Heart left ventricle (tissue), 16 donors: ENCODE data around the gene ACD. TPM values are rescaled to one million over a fixed set of nuclear protein-coding genes. Genes with fewer than 3 reads are reported as not detected.

Experiments
- ATAC-seq, 4 donors: fragments of 200-7000 bp; cut with Tn5 transposase; one replicate each; pipeline ENCODE4 v1.9.1; 2020 to 2022; ENCODE audit warnings: moderate library complexity in 4 of 4, mild to moderate bottlenecking in 3 of 4, moderate number of reproducible peaks in 1 of 4
- DNase-seq, 5 donors: peaks; one replicate each; pipeline ENCODE4 v3.0.0-alpha.2; 2020
- H3K27ac ChIP-seq, 12 donors: fragments of 200-600 bp; sonication (generic) in 4 of 12; one replicate each; pipeline versions ENCODE4 v1.5.0 to v1.8.0; 2016 to 2022; ENCODE audit warnings: mild to moderate bottlenecking in 2 of 12
- H3K27me3 ChIP-seq, 9 donors: fragments of 200-600 bp; sonication (generic) in 2 of 9; one replicate each; pipeline versions ENCODE4 v1.5.1 to v1.8.0; 2016 to 2022; ENCODE audit warnings: mild to moderate bottlenecking in 3 of 9
- H3K36me3 ChIP-seq, 9 donors: fragments of 200-600 bp; sonication (generic) in 2 of 9; one replicate each; pipeline versions ENCODE4 v1.5.0 to v1.8.0; 2018 to 2022; ENCODE audit warnings: mild to moderate bottlenecking in 2 of 9
- H3K4me1 ChIP-seq, 12 donors: fragments of 200-600 bp; sonication (generic) in 4 of 12; one replicate each; pipeline versions ENCODE4 v1.5.0 to v1.8.0; 2016 to 2022; ENCODE audit warnings: mild to moderate bottlenecking in 3 of 12
- H3K4me3 ChIP-seq, 12 donors: fragments of 200-600 bp; sonication (generic) in 4 of 12; one replicate each; pipeline versions ENCODE4 v1.5.0 to v1.8.0; 2017 to 2022; ENCODE audit warnings: mild to moderate bottlenecking in 9 of 12, moderate library complexity in 4 of 12
- H3K9me3 ChIP-seq, 12 donors: fragments of 200-600 bp; sonication (generic) in 4 of 12; one replicate each; pipeline versions ENCODE4 v1.5.0 to v1.8.0; 2016 to 2022; ENCODE audit warnings: mild to moderate bottlenecking in 1 of 12
- CTCF ChIP-seq, 12 donors: fragments of 200-600 bp; sonication (generic) in 4 of 12; IDR thresholded peaks; one replicate each; pipeline versions ENCODE4 v1.5.0 to v1.8.0; 2018 to 2022; ENCODE audit warnings: antibody characterized with exemption in 12 of 12, mild to moderate bottlenecking in 5 of 12
- POLR2A ChIP-seq, 2 donors: fragments of 450-650 bp; IDR thresholded peaks; one replicate each; pipeline ENCODE4 v1.6.1; 2017; ENCODE audit warnings: antibody characterized with exemption in 2 of 2, mild to moderate bottlenecking in 2 of 2, moderate library complexity in 2 of 2
- WGBS, 4 donors: extraction: QIAGEN DNeasy Blood & Tissue Kit in 2 of 4; methylation state at CpG; one replicate each; pipeline versions ENCODE4 v1.1.5 to v1.1.7; 2013 to 2018; 5-methylcytosine and 5-hydroxymethylcytosine counted together
- intact Hi-C, 10 donors: fragments of 100-400 bp; cut with DNase I; formaldehyde crosslinking; loops; one replicate each; pipeline versions ENCODE4 v1.11.1 to v1.14.2; 2022
- polyA plus RNA-seq, 2 donors: library from polyadenylated mRNA; stranded (reverse); fragments of 200-250 nt; gene quantifications; one replicate each; pipeline ENCODE4 v1.2.3, GENCODE V29; 2013
- total RNA-seq, 9 donors: library from RNA; depleted of rRNA in 2 of 9; stranded (reverse); fragments of >200 nt in 2 of 9; fragmentation: NEBNext Ultra II Directional in 3 of 9; extraction: Animal tissue kit (Norgen Biotek cat#: 25700) in 3 of 9; gene quantifications; one replicate each; pipeline versions ENCODE4 v1.1.0 to v1.2.4, GENCODE V29; 2016 to 2023
- donor health status: ischemic (EF 13 %, LVEDD 7.1; RV severe dilation, severe dysfunction).
- donor health status: healthy with polysubstance abuse.
- donor health status: DM: no; HTN: yes; CAD: no.
- donor health status: DM: no; HTN: no; CAD: no.
- donor health status: ischemic (EF 25% LVEDD 6.9; RV normal size, moderate dysfunction).
- donor health status: ischemic (EF 25% LVEDD 5.7; RV mildly dilated, moderate dysfunction).
- donor health status: healthy.
- donor health status: DM: yes; HTN: yes; CAD: no.
- donor health status: ischemic (EF 35%, LVEDD 5.7; RV mildly dilated, moderate dysfunction).
- donor health status: nonischemic (EF 11% LVEDD 7.7; RV severe dilation, severe dysfunction).
- donor health status: DM: yes; HTN: yes; CAD: no.
- donor health status: PGD.
- donor health status: ischemic (EF 29% LVEDD 5.4; RV normal size, mild dysfunction).
- donor health status: nonischemic (EF 23%, LVEDD 6.1; RV moderate dilation, normal function).

Gene ACD
- total and polyA plus RNA-seq, 11 donors: 6.2 to 19.9 (median 9.5) TPM

GRCh38 chr16:67632415-67633172, 27.5 kb downstream of the ACD start:
- H3K4me1 ChIP-seq: peaks cover 0 to 12% (median 3%) of the 10 kb centered on the region in 12 donors
- H3K4me3 ChIP-seq: no peak overlapping the region
- peaks cover 0 to 100% (median 91%) of the 10 kb centered on the region in 9 donors for H3K36me3 ChIP-seq
- 53 to 62% (median 60%) methylated on average over 7 of the region's 7 CpGs for WGBS, 4 donors
- peak; percentile 70 to 84 (median 76) for ATAC-seq
- H3K27ac ChIP-seq: no peak overlapping the region
- intact Hi-C loops: no loop called here
- TF ChIP-seq POLR2A (IDR thresholded peaks at IDR 0.05) (no peak), CTCF (IDR thresholded peaks at IDR 0.05) (no peak)
- DNase-seq: peak in 3 of 5 donors; percentile 51 to 72 (median 65)
- no peaks in the 10 kb centered on the region for H3K9me3 ChIP-seq
- no peaks in the 10 kb centered on the region for H3K27me3 ChIP-seq

GRCh38 chr16:67628216-67628615, 31.8 kb downstream of the ACD start:
- TF ChIP-seq POLR2A (IDR thresholded peaks at IDR 0.05): no peak
- no peak for TF ChIP-seq CTCF (IDR thresholded peaks at IDR 0.05)
- H3K9me3 ChIP-seq: no peaks in the 10 kb centered on the region
- intact Hi-C loops: no loop called here
- H3K4me3 ChIP-seq: no peak overlapping the region
- WGBS, 4 donors: 81 to 91% (median 88%) methylated on average over 13 to 14 of the region's 14 CpGs
- no peaks in the 10 kb centered on the region for H3K27me3 ChIP-seq
- no peak overlapping the region for H3K27ac ChIP-seq
- DNase-seq (no peak), ATAC-seq (no peak)
- H3K4me1 ChIP-seq: peaks cover 0 to 12% (median 3%) of the 10 kb centered on the region in 12 donors
- H3K36me3 ChIP-seq: peaks cover 0 to 98% (median 95%) of the 10 kb centered on the region in 9 donors

GRCh38 chr16:67613808-67614207, 46.3 kb downstream of the ACD start:
- no peak for TF ChIP-seq POLR2A (IDR thresholded peaks at IDR 0.05)
- H3K27ac ChIP-seq: no peak overlapping the region
- 92 to 98% (median 94%) methylated on average over 10 of the region's 10 CpGs for WGBS, 4 donors
- no peak for ATAC-seq
- H3K9me3 ChIP-seq: no peaks in the 10 kb centered on the region
- DNase-seq: no peak
- H3K4me1 ChIP-seq: no peaks in the 10 kb centered on the region
- intact Hi-C loops: no loop called here
- H3K36me3 ChIP-seq: peaks cover 2 to 83% (median 81%) of the 10 kb centered on the region in 9 donors
- no peaks in the 10 kb centered on the region for H3K27me3 ChIP-seq
- no peak overlapping the region for H3K4me3 ChIP-seq

- H3K4me3 ChIP-seq: no peak overlapping the region
- peaks cover 2 to 28% (median 27%) of the 10 kb centered on the region in 9 donors for H3K36me3 ChIP-seq
- H3K27ac ChIP-seq: no peak overlapping the region
- peaks cover 0 to 10% (median 0%) of the 10 kb centered on the region in 12 donors for H3K4me1 ChIP-seq
- intact Hi-C loops: no loop called here
- no peak for DNase-seq
- no peak for ATAC-seq
- TF ChIP-seq CTCF (IDR thresholded peaks at IDR 0.05) (no peak), POLR2A (IDR thresholded peaks at IDR 0.05) (no peak)
- no peaks in the 10 kb centered on the region for H3K9me3 ChIP-seq
- no peaks in the 10 kb centered on the region for H3K27me3 ChIP-seq
- 87 to 95% (median 92%) methylated on average over 3 of the region's 3 CpGs for WGBS, 4 donors
Observed at GRCh38 chr16:67608364-67608763, 51.7 kb downstream of the ACD start.

Other genes starting within 250 kb of the ACD start
- 10 to 100 TPM in 1 of 9 donors, 1 to 10 TPM in 8; 3.5 to 11.6 (median 5.4) TPM for gene ZDHHC1, start 243.8 kb downstream of the ACD start, total RNA-seq
- 1 to 10 TPM; 2.7 to 5.1 TPM for gene ZDHHC1, start 243.8 kb downstream of the ACD start, polyA plus RNA-seq
- gene HSD11B2, start 229.1 kb downstream of the ACD start, total RNA-seq: under 1 TPM in 8 of 9 donors, not detected in 1; 0.32 to 1.00 (median 0.59) TPM
- gene HSD11B2, start 229.1 kb downstream of the ACD start, polyA plus RNA-seq: under 1 TPM; 0.15 to 0.26 TPM
- gene ATP6V0D1, start 179.1 kb downstream of the ACD start, total RNA-seq: 100 to 1,000 TPM in 3 of 9 donors, 10 to 100 TPM in 6; 52.7 to 141 (median 68.5) TPM
- gene ATP6V0D1, start 179.1 kb downstream of the ACD start, polyA plus RNA-seq: 100 to 1,000 TPM in 1 of 2 donors, 10 to 100 TPM in 1; 18.6 to 104 TPM
- gene AGRP, start 176.7 kb downstream of the ACD start, total RNA-seq: not detected
- not detected for gene AGRP, start 176.7 kb downstream of the ACD start, polyA plus RNA-seq
- 100 to 1,000 TPM in 1 of 9 donors, 10 to 100 TPM in 8; 51.1 to 156 (median 69.4) TPM for gene RIPOR1, start 131.4 kb downstream of the ACD start, total RNA-seq
- gene RIPOR1, start 131.4 kb downstream of the ACD start, polyA plus RNA-seq: 10 to 100 TPM; 40.7 to 45.5 TPM
- gene CTCF, start 97.7 kb downstream of the ACD start, total RNA-seq: 10 to 100 TPM; 19.0 to 35.8 (median 25.4) TPM
- 10 to 100 TPM; 13.9 to 18.6 TPM for gene CTCF, start 97.7 kb downstream of the ACD start, polyA plus RNA-seq
- gene CARMIL2, start 15.1 kb downstream of the ACD start, total RNA-seq: 1 to 10 TPM in 3 of 9 donors, under 1 TPM in 4, not detected in 2; 0.27 to 1.7 (median 0.60) TPM
- under 1 TPM; 0.21 to 0.30 TPM for gene CARMIL2, start 15.1 kb downstream of the ACD start, polyA plus RNA-seq
- 1 to 10 TPM; 1.7 to 5.6 (median 2.9) TPM for gene PARD6A, start 700 bp upstream of the ACD start, total RNA-seq
- gene PARD6A, start 700 bp upstream of the ACD start, polyA plus RNA-seq: 1 to 10 TPM; 2.7 to 7.0 TPM
- gene ENKD1, start 6.5 kb upstream of the ACD start, total RNA-seq: 10 to 100 TPM in 4 of 9 donors, 1 to 10 TPM in 5; 7.6 to 15.6 (median 8.6) TPM
- gene ENKD1, start 6.5 kb upstream of the ACD start, polyA plus RNA-seq: 10 to 100 TPM; 11.8 to 26.9 TPM
- 10 to 100 TPM in 1 of 9 donors, 1 to 10 TPM in 8; 3.5 to 11.6 (median 4.3) TPM for gene C16orf86, start 6.6 kb upstream of the ACD start, total RNA-seq
- 1 to 10 TPM; 2.1 to 4.4 TPM for gene C16orf86, start 6.6 kb upstream of the ACD start, polyA plus RNA-seq
- gene GFOD2, start 59.1 kb upstream of the ACD start, total RNA-seq: 10 to 100 TPM in 3 of 9 donors, 1 to 10 TPM in 6; 6.5 to 11.7 (median 9.8) TPM
- gene GFOD2, start 59.1 kb upstream of the ACD start, polyA plus RNA-seq: 10 to 100 TPM in 1 of 2 donors, 1 to 10 TPM in 1; 8.2 to 15.4 TPM
- gene RANBP10, start 146.3 kb upstream of the ACD start, total RNA-seq: 10 to 100 TPM in 6 of 9 donors, 1 to 10 TPM in 3; 7.1 to 19.7 (median 12.3) TPM
- gene RANBP10, start 146.3 kb upstream of the ACD start, polyA plus RNA-seq: 10 to 100 TPM in 1 of 2 donors, 1 to 10 TPM in 1; 5.6 to 11.2 TPM
- gene TSNAXIP1, start 146.6 kb upstream of the ACD start, total RNA-seq: under 1 TPM in 8 of 9 donors, not detected in 1; 0.16 to 0.93 (median 0.46) TPM
- under 1 TPM; 0.67 to 0.76 TPM for gene TSNAXIP1, start 146.6 kb upstream of the ACD start, polyA plus RNA-seq
- 10 to 100 TPM; 24.9 to 87.5 (median 31.4) TPM for gene THAP11, start 182.1 kb upstream of the ACD start, total RNA-seq
- gene THAP11, start 182.1 kb upstream of the ACD start, polyA plus RNA-seq: 10 to 100 TPM; 10.6 to 26.3 TPM
- 100 to 1,000 TPM in 2 of 9 donors, 10 to 100 TPM in 7; 66.5 to 145 (median 90.9) TPM for gene NUTF2, start 186.7 kb upstream of the ACD start, total RNA-seq
- gene NUTF2, start 186.7 kb upstream of the ACD start, polyA plus RNA-seq: 100 to 1,000 TPM; 179 to 191 TPM
- gene CENPT, start 187.4 kb upstream of the ACD start, total RNA-seq: 10 to 100 TPM; 14.4 to 31.2 (median 20.1) TPM
- 10 to 100 TPM; 25.7 to 28.0 TPM for gene CENPT, start 187.4 kb upstream of the ACD start, polyA plus RNA-seq
- 10 to 100 TPM; 26.2 to 42.5 (median 32.5) TPM for gene EDC4, start 212.8 kb upstream of the ACD start, total RNA-seq
- gene EDC4, start 212.8 kb upstream of the ACD start, polyA plus RNA-seq: 10 to 100 TPM; 27.8 to 31.1 TPM
- 1 to 10 TPM in 4 of 9 donors, under 1 TPM in 2, not detected in 3; 0.78 to 5.8 (median 1.7) TPM for gene NRN1L, start 224.6 kb upstream of the ACD start, total RNA-seq
- gene NRN1L, start 224.6 kb upstream of the ACD start, polyA plus RNA-seq: 1 to 10 TPM; 1.7 to 1.8 TPM
- 10 to 100 TPM; 17.1 to 31.3 (median 21.6) TPM for gene PSKH1, start 233.0 kb upstream of the ACD start, total RNA-seq
- 10 to 100 TPM; 16.3 to 36.9 TPM for gene PSKH1, start 233.0 kb upstream of the ACD start, polyA plus RNA-seq